Panc1 (cell line): ENCODE data around the gene CROCC2. TPM values are rescaled to one million over a fixed set of nuclear protein-coding genes. Genes with fewer than 3 reads are reported as not detected.

Experiments
- ATAC-seq: fragments of 200-7000 bp; cut with Tn5 transposase; 2 replicates; pipeline ENCODE4 v1.9.1; 2020; ENCODE audit warnings: mild to moderate bottlenecking, moderate library complexity
- BruUV-seq: library from RNA; stranded (reverse); fragments of 400-500 nt; replicated peaks from 2 replicates; lab custom pipeline; 2021; lab: Mats Ljungman, UMichigan
- CTCF ChIA-PET: fragments of 300-600 bp; sonication (Branson Sonifier 250); formaldehyde crosslinking; loops from one replicate; lab custom pipeline; 2022; ENCODE audit warnings: antibody characterized with exemption; lab: Charles Lee
- POLR2A ChIA-PET: fragments of 300-600 bp; sonication (Branson Sonifier 250); formaldehyde crosslinking; loops from one replicate; lab custom pipeline; 2022; ENCODE audit warnings: antibody characterized with exemption; lab: Charles Lee
- DNase-seq: peaks from one replicate; pipeline ENCODE4 v3.0.0-alpha.2; 2010; ENCODE audit warnings: low read depth, low spot score
- H3K27ac ChIP-seq: 2 replicates; pipeline ENCODE4 v1.5.1; 2011; ENCODE audit warnings: mild to moderate bottlenecking, low read length, inconsistent platforms
- H3K27me3 ChIP-seq: fragments of 200-500 bp; sonication (Bioruptor generic); 2 replicates; pipeline ENCODE4 v1.6.0; 2014; ENCODE audit warnings: low read length, inconsistent platforms; ENCODE audit not compliant: control insufficient read depth, insufficient read depth
- H3K36me3 ChIP-seq: fragments of 200-500 bp; sonication (Bioruptor generic); 2 replicates; pipeline ENCODE4 v1.5.1; 2014; ENCODE audit warnings: inconsistent platforms, mild to moderate bottlenecking, low read length, moderate library complexity; ENCODE audit not compliant: control insufficient read depth, insufficient read depth
- H3K4me1 ChIP-seq: 2 replicates; pipeline ENCODE4 v1.5.1; 2011; ENCODE audit warnings: inconsistent platforms, mild to moderate bottlenecking, low read length, moderate library complexity; ENCODE audit not compliant: control insufficient read depth, insufficient read depth
- H3K4me3 ChIP-seq, 2 experiments: 2 replicates each; pipeline ENCODE4 v1.5.1; 2011 to 2012; ENCODE audit warnings: low read depth in 2 of 2, low read length in 2 of 2, mild to moderate bottlenecking in 2 of 2, inconsistent platforms in 1 of 2, moderate library complexity in 1 of 2
- H3K9me3 ChIP-seq: fragments of 200-500 bp; sonication (Bioruptor generic); 2 replicates; pipeline ENCODE4 v1.5.1; 2014; ENCODE audit warnings: low read depth, mild to moderate bottlenecking, inconsistent platforms, low read length, moderate library complexity; ENCODE audit not compliant: control insufficient read depth, insufficient read depth
- POLR2AphosphoS5 ChIP-seq: IDR thresholded peaks from 2 replicates; pipeline ENCODE4 v1.6.1; 2012; ENCODE audit warnings: mild to moderate bottlenecking, low read depth, low read length, moderate library complexity
- SIN3A ChIP-seq: IDR thresholded peaks from 2 replicates; pipeline ENCODE4 v1.6.1; 2012; ENCODE audit warnings: low read depth, mild to moderate bottlenecking, low read length, moderate library complexity, borderline replicate concordance; ENCODE audit not compliant: insufficient read depth
- TCF7L2 ChIP-seq: IDR thresholded peaks from 2 replicates; pipeline ENCODE4 v1.6.1; 2011; ENCODE audit warnings: mild to moderate bottlenecking, low read depth, low read length, inconsistent platforms
- in situ Hi-C: cut with HindIII; loops from 2 replicates; pipeline ENCODE4 v1.10.0; 2016; ENCODE audit warnings: low sequenced_read_pairs, low pct_unique_long_range_greater_than_20kb
- intact Hi-C: fragments of 100-400 bp; cut with micrococcal nuclease; formaldehyde crosslinking; loops from one replicate; pipeline ENCODE4 v1.10.0; 2022; ENCODE audit not compliant: unreplicated experiment
- total RNA-seq: library from RNA; stranded (reverse); gene quantifications from one replicate; pipeline ENCODE4 v1.2.1, GENCODE V29; 2021; ENCODE audit not compliant: unreplicated experiment
- TF ChIP-seq, protein P1 (sequence below): fragments of 450-650 bp; IDR thresholded peaks from 2 replicates; pipeline ENCODE4 v1.5.1; 2017; ENCODE audit warnings: mild to moderate bottlenecking
- TF ChIP-seq, protein P2 (sequence below), 2 experiments: IDR thresholded peaks; 2 replicates each; pipeline ENCODE4 v1.6.1; 2011 to 2012; ENCODE audit warnings: low read depth in 2 of 2, control low read depth in 1 of 2, low read length in 1 of 2, mild to moderate bottlenecking in 1 of 2, moderate library complexity in 1 of 2; ENCODE audit not compliant: insufficient read depth in 1 of 2

The CROCC2 gene
- total RNA-seq, 1 experiment from 2014 or later: 0.23 TPM

DNA sequence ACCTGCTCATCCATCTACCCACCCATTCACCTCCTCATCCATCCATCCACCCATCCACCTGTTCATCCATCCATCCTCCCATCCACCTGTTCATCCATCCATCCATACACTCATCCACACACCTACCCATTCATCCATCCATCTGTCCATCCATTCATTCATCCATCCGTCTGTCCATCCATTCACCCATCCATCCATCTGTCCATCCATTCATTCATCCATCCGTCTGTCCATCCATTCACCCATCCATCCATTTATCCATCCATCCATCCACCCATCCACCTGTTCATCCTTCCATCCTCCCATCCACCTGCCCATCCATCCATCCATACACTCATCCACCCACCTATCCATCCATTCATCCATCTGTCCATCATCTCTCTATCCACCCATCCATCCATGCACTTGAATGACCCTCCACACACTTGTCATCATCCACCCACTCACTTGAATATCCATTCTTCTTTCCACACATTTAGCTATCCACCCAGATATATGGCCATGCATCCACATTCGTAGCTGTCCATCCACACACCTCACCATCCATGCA, 45.0 kb downstream of the CROCC2 start:
- ChIA-PET CTCF (no interaction called here), POLR2A (no interaction called here)
- in situ Hi-C loops: no loop called here

DNA sequence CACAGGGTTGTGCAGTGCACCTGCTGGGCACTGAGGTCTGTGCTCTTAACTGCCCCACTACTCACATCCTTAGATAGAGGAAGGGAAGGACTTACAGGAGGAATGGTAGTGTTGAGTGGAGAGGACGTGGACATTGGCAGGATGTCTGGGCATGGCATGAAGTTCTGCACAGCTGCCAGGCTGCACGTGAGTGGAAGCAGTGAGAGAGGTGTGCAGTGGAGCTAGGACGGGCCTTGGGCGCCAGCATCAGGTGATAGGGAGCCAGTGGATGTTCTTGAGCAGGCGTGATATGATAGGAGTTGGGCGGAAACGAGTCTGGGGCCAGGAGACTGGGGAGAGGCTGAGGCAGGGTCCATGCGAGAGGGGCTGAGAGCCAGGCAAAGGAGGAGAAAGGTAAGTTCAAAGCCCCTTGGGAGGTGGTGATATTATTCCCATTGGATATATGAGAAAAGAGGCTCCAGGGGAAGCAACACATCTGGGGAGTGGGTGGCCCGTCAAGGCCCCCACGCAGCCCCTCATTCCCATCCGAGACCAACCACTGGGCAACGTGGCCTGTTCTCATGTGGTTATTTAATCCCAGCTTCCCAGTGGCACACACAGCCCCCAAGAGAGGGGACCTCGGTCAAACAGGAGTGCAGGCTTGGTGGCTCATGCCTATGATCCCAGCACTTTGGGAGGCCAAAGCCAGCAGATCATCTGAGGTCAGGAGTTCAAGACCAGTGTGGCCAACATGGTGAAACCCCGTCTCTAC, 46.5 kb downstream of the CROCC2 start:
- intact Hi-C loops: no loop called here
- TF ChIP-seq, protein P1, sequence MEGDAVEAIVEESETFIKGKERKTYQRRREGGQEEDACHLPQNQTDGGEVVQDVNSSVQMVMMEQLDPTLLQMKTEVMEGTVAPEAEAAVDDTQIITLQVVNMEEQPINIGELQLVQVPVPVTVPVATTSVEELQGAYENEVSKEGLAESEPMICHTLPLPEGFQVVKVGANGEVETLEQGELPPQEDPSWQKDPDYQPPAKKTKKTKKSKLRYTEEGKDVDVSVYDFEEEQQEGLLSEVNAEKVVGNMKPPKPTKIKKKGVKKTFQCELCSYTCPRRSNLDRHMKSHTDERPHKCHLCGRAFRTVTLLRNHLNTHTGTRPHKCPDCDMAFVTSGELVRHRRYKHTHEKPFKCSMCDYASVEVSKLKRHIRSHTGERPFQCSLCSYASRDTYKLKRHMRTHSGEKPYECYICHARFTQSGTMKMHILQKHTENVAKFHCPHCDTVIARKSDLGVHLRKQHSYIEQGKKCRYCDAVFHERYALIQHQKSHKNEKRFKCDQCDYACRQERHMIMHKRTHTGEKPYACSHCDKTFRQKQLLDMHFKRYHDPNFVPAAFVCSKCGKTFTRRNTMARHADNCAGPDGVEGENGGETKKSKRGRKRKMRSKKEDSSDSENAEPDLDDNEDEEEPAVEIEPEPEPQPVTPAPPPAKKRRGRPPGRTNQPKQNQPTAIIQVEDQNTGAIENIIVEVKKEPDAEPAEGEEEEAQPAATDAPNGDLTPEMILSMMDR: no peak
- TF ChIP-seq POLR2AphosphoS5 (no peak), SIN3A (no peak), TCF7L2 (no peak)
- TF ChIP-seq, protein P2, sequence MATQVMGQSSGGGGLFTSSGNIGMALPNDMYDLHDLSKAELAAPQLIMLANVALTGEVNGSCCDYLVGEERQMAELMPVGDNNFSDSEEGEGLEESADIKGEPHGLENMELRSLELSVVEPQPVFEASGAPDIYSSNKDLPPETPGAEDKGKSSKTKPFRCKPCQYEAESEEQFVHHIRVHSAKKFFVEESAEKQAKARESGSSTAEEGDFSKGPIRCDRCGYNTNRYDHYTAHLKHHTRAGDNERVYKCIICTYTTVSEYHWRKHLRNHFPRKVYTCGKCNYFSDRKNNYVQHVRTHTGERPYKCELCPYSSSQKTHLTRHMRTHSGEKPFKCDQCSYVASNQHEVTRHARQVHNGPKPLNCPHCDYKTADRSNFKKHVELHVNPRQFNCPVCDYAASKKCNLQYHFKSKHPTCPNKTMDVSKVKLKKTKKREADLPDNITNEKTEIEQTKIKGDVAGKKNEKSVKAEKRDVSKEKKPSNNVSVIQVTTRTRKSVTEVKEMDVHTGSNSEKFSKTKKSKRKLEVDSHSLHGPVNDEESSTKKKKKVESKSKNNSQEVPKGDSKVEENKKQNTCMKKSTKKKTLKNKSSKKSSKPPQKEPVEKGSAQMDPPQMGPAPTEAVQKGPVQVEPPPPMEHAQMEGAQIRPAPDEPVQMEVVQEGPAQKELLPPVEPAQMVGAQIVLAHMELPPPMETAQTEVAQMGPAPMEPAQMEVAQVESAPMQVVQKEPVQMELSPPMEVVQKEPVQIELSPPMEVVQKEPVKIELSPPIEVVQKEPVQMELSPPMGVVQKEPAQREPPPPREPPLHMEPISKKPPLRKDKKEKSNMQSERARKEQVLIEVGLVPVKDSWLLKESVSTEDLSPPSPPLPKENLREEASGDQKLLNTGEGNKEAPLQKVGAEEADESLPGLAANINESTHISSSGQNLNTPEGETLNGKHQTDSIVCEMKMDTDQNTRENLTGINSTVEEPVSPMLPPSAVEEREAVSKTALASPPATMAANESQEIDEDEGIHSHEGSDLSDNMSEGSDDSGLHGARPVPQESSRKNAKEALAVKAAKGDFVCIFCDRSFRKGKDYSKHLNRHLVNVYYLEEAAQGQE (IDR thresholded peaks at IDR 0.05; ENCODE audit: insufficient read depth in 1 of 2, low read depth in 2 of 2, low read length in 1 of 2): no peak
- no peak for ATAC-seq
- Histone ChIP-seq H3K36me3 (no peaks in the 10 kb centered on the region), H3K4me3 (no peak overlapping the region), H3K27ac (no peak overlapping the region), H3K9me3 (no peaks in the 10 kb centered on the region), H3K4me1 (no peaks in the 10 kb centered on the region), H3K27me3 (no peaks in the 10 kb centered on the region)
- BruUV-seq: no TSS peak
- ChIA-PET CTCF (no interaction called here), POLR2A (no interaction called here)
- DNase-seq: no peak
- in situ Hi-C loops: no loop called here

More for the DNA sequence above, 45.0 kb downstream of the CROCC2 start:
- no peaks in the 10 kb centered on the region for H3K9me3 ChIP-seq
- TF ChIP-seq, protein P2 (IDR thresholded peaks at IDR 0.05; ENCODE audit: insufficient read depth in 1 of 2, low read depth in 2 of 2, low read length in 1 of 2): no peak
- TF ChIP-seq TCF7L2 (no peak), SIN3A (no peak), POLR2AphosphoS5 (no peak)
- TF ChIP-seq, protein P1: no peak
- ATAC-seq (no peak), DNase-seq (no peak)
- H3K4me3 ChIP-seq: no peak overlapping the region
- H3K27me3 ChIP-seq: no peaks in the 10 kb centered on the region
- intact Hi-C loops: no loop called here
- no peaks in the 10 kb centered on the region for H3K4me1 ChIP-seq
- H3K27ac ChIP-seq: no peak overlapping the region
- no peaks in the 10 kb centered on the region for H3K36me3 ChIP-seq
- no TSS peak for BruUV-seq
